ENCODE data around the gene BLMH. TPM values are rescaled to one million over a fixed set of nuclear protein-coding genes. Genes with fewer than 3 reads are reported as not detected.

BLMH gene
- total RNA-seq, 1 experiment from 2014 or later = 20.7 TPM

DNA sequence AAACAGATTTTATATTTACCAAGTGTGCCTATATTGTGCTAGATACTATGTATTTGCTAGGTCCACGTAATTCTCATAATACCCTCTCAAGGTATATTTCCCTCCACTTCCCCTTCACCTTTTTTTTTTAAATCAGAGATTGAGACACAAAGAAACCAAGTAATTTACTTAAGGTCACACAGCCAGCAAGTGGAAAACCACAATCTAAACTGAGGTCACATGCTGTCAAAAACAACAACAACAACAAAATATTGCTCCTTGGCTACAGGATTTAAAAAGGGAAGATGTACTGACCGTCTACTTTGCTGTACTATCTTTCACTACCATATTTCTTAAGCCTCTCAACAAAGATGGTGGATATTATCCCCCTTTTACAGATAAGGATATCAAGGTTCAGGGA is 15.8 kb downstream of the BLMH start:
- Histone ChIP-seq H3K9me2 (ENCODE audit: insufficient read depth) (no peaks in the 10 kb centered on the region), H3K27ac (no peak overlapping the region), H2AFZ (no peak overlapping the region), H3K9me3 (ENCODE audit: insufficient read depth, low read depth) (no peaks in the 10 kb centered on the region), H3K4me1 (replicated peaks; ENCODE audit: insufficient read depth) (0 out of 2 replicates have a peak, but pooled peaks cover 6% of the 10 kb centered on the region), H3K27me3 (ENCODE audit: insufficient read depth, low read depth) (no peaks in the 10 kb centered on the region), H3F3A (ENCODE audit: insufficient read depth, low read depth) (no peaks in the 10 kb centered on the region), H4K20me1 (ENCODE audit: insufficient read depth) (no peaks in the 10 kb centered on the region), H3K4me3 (no peak overlapping the region), H3K79me2 (ENCODE audit: low read depth) (no peaks in the 10 kb centered on the region), H3K36me3 (ENCODE audit: low read depth) (peaks cover 27% of the 10 kb centered on the region), H3K4me2 (no peak overlapping the region)
- no TSS peak for BruUV-seq (replicated peaks)
- TF ChIP-seq CTCF (conservative IDR thresholded peaks at IDR 0.05) (no peak), EZH2 (IDR thresholded peaks at IDR 0.05; ENCODE audit: low read depth) (no peak)
- CTCF ChIA-PET = no interaction called here
- intact Hi-C loops (cut with micrococcal nuclease; ENCODE audit: unreplicated experiment) = no loop called here
- no peak for DNase-seq
- POLR2A ChIA-PET (ENCODE audit: unreplicated experiment) = no interaction called here

GRCh38 chr17:30274887-30275286 is 16.9 kb downstream of the BLMH start:
- no peak overlapping the region for H3K4me3 ChIP-seq
- no peak overlapping the region for H3K27ac ChIP-seq
- no peaks in the 10 kb centered on the region for H3K27me3 ChIP-seq (ENCODE audit: insufficient read depth, low read depth)
- no TSS peak for BruUV-seq (replicated peaks)
- intact Hi-C loops (cut with micrococcal nuclease; ENCODE audit: unreplicated experiment) = no loop called here
- H3K79me2 ChIP-seq (ENCODE audit: low read depth) = no peaks in the 10 kb centered on the region
- ChIA-PET POLR2A (ENCODE audit: unreplicated experiment) (no interaction called here), CTCF (no interaction called here)
- no peaks in the 10 kb centered on the region for H3K9me2 ChIP-seq (ENCODE audit: insufficient read depth)
- TF ChIP-seq CTCF (conservative IDR thresholded peaks at IDR 0.05) = no peak
- TF ChIP-seq EZH2 (IDR thresholded peaks at IDR 0.05; ENCODE audit: low read depth) = no peak
- no peak overlapping the region for H2AFZ ChIP-seq
- no peaks in the 10 kb centered on the region; the same call in 1 of the 2 replicates for H4K20me1 ChIP-seq (ENCODE audit: insufficient read depth)
- H3K4me1 ChIP-seq (replicated peaks; ENCODE audit: insufficient read depth) = 0 out of 2 replicates have a peak, but pooled peaks cover 6% of the 10 kb centered on the region
- no peaks in the 10 kb centered on the region for H3K9me3 ChIP-seq (ENCODE audit: insufficient read depth, low read depth)
- H3F3A ChIP-seq (ENCODE audit: insufficient read depth, low read depth) = no peaks in the 10 kb centered on the region
- no peak for DNase-seq
- H3K4me2 ChIP-seq = no peak overlapping the region
- peaks cover 32% of the 10 kb centered on the region for H3K36me3 ChIP-seq (ENCODE audit: low read depth)

GRCh38 chr17:30273373-30273772 is 18.4 kb downstream of the BLMH start:
- no peaks in the 10 kb centered on the region for H3K9me3 ChIP-seq (ENCODE audit: insufficient read depth, low read depth)
- no peak for DNase-seq
- no peaks in the 10 kb centered on the region; the same call in 1 of the 2 replicates for H4K20me1 ChIP-seq (ENCODE audit: insufficient read depth)
- no peak overlapping the region for H3K4me2 ChIP-seq
- H3F3A ChIP-seq (ENCODE audit: insufficient read depth, low read depth) = no peaks in the 10 kb centered on the region
- 0 out of 2 replicates have a peak, but pooled peaks cover 6% of the 10 kb centered on the region for H3K4me1 ChIP-seq (replicated peaks; ENCODE audit: insufficient read depth)
- no TSS peak for BruUV-seq (replicated peaks)
- intact Hi-C loops (cut with micrococcal nuclease; ENCODE audit: unreplicated experiment) = no loop called here
- ChIA-PET POLR2A (ENCODE audit: unreplicated experiment) (no interaction called here), CTCF (no interaction called here)
- H3K79me2 ChIP-seq (ENCODE audit: low read depth) = no peaks in the 10 kb centered on the region
- H3K36me3 ChIP-seq (ENCODE audit: low read depth) = peaks cover 32% of the 10 kb centered on the region
- H2AFZ ChIP-seq = no peak overlapping the region
- TF ChIP-seq EZH2 (IDR thresholded peaks at IDR 0.05; ENCODE audit: low read depth) = no peak
- TF ChIP-seq CTCF (conservative IDR thresholded peaks at IDR 0.05) = no peak
- H3K9me2 ChIP-seq (ENCODE audit: insufficient read depth) = no peaks in the 10 kb centered on the region
- H3K4me3 ChIP-seq = no peak overlapping the region
- H3K27me3 ChIP-seq (ENCODE audit: insufficient read depth, low read depth) = no peaks in the 10 kb centered on the region
- H3K27ac ChIP-seq = no peak overlapping the region

Measured in PC-9 (cell line).